Retinal pigment epithelial cell (primary cell): Measurements from ENCODE around the gene RHOT2.

Experiments used
- DNase-seq: peaks from one replicate; pipeline ENCODE4 v3.0.0-alpha.2; 2010; ENCODE audit warnings: low read depth
- H3K4me3 ChIP-seq: 2 replicates; pipeline ENCODE4 v1.5.1; 2011; ENCODE audit warnings: mild to moderate bottlenecking, low read length, control low read depth, moderate library complexity
- CTCF ChIP-seq: conservative IDR thresholded peaks from 2 replicates; pipeline ENCODE4 v1.5.1; 2011; ENCODE audit warnings: low read depth, low read length, control low read depth, inconsistent platforms

RHOT2 gene

GRCh38 chr16:625117-625976 lies 42.6 kb upstream of the RHOT2 start:
- DNase-seq: no peak
- H3K4me3 ChIP-seq: no peak overlapping the region
- no peak for TF ChIP-seq CTCF

GRCh38 chr16:625977-626765 lies 41.8 kb upstream of the RHOT2 start:
- no peak overlapping the region for H3K4me3 ChIP-seq
- no peak for DNase-seq
- no peak for TF ChIP-seq CTCF

DNA sequence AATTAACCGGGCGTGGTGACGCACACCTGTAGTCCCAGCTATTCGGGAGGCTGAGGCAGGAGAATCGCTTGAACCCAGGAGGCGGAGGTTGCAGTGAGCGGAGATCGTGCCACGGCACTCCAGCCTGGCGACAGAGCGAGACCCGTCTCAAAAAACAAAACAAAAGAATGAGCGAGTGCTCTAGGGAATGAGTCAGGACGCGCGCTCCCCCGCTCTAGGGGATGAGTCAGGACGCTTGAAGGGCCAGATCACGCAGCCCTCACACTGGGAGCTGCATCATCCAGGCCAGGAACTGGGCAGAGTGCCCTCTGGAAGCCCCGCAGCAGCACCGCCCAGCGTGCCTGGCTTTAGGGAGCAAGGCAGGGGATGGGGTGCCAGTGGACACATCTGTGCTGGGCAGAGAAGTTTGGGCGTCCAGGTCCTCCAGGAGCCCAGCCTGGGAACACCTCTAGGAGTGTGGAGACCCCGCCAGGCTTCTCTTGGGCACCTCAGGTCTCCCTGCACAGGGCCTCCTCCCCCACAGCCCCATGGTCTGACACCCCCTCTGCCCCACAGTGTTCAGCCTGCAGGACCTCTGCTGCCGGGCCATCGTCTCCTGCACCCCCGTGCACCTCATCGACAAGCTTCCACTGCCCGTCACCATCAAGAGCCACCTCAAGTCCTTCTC lies 41.0 kb upstream of the RHOT2 start:
- DNase-seq: peak; percentile 72
- TF ChIP-seq CTCF: no peak
- no peak overlapping the region for H3K4me3 ChIP-seq

DNA sequence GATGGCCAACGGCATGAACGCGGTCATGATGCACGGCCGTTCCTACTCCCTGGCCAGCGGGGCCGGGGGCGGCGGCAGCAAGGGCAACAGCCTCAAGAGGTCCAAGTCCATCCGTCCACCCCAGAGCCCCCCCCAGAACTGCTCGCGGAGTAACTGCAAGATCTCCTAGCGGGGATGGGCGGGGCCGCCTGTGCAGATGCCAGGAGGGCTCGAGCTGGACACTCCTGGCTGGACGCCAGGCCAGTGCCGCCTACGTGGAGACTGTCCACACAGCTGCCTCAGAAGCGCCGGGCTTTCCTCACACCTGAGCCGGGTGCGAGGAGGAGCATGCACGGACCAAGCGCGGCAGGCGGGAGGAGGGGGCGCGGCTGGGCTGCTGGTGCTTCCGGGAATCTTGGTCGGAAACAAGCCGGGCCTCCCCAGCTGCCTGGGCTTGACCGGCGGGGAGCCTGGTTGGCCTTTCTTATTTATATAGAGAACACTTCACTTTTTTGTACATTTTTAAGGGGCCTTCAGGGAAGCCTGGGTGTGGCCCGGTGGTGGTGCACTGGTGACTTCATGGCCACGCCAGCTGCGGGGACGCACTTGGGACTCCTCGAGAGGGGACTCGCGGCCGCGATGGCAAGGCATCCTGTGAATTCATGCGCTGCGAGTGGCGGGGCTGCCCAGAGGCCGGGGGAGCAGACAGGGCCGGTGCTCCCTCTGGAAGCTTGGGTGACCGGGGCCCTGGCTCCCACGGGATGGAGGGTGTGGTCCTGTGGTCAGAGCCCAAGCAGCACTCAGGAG lies 40.3 kb upstream of the RHOT2 start:
- TF ChIP-seq CTCF: no peak
- DNase-seq: no peak
- no peak overlapping the region for H3K4me3 ChIP-seq

GRCh38 chr16:628321-629061 lies 39.4 kb upstream of the RHOT2 start:
- no peak for DNase-seq
- no peak overlapping the region for H3K4me3 ChIP-seq
- TF ChIP-seq CTCF: no peak
